GM12891 (cell line): ENCODE data around the gene MRPL44.

Experiments used
- DNase-seq: peaks from one replicate; pipeline ENCODE4 v3.0.0; 2011; ENCODE audit warnings: low spot score; ENCODE audit not compliant: insufficient read length
- FAIRE-seq: peaks from 2 replicates; lab custom pipeline; 2011; peaks lifted over from hg19 to GRCh38; lab: Jason Lieb, UNC
- PAX5 ChIP-seq: IDR thresholded peaks from 2 replicates; pipeline ENCODE4 v1.6.1; 2011; ENCODE audit warnings: low read length, moderate library complexity, mild to moderate bottlenecking; ENCODE audit not compliant: insufficient read depth, severe bottlenecking
- POLR2A ChIP-seq: IDR thresholded peaks from 2 replicates; pipeline ENCODE4 v1.6.1; 2011; ENCODE audit warnings: low read depth, low read length, control low read depth
- POLR2AphosphoS5 ChIP-seq: IDR thresholded peaks from 2 replicates; pipeline ENCODE4 v1.6.1; 2011; ENCODE audit warnings: low read depth, low read length, control low read depth
- POU2F2 ChIP-seq: IDR thresholded peaks from 2 replicates; pipeline ENCODE4 v1.6.1; 2011; ENCODE audit warnings: low read depth, mild to moderate bottlenecking, control low read depth, low read length, moderate library complexity
- SPI1 ChIP-seq: IDR thresholded peaks from 2 replicates; pipeline ENCODE4 v1.6.1; 2011; ENCODE audit warnings: low read depth, low read length, control low read depth
- TAF1 ChIP-seq: IDR thresholded peaks from 2 replicates; pipeline ENCODE4 v1.6.1; 2011; ENCODE audit warnings: low read depth, low read length, control low read depth

Gene MRPL44

GRCh38 chr2:223947711-223948205 lies 9.5 kb upstream of the MRPL44 start:
- DNase-seq (no peak), FAIRE-seq (no peak)
- TF ChIP-seq SPI1 (no peak), PAX5 (no peak), POU2F2 (no peak), POLR2AphosphoS5 (no peak), POLR2A (no peak)

GRCh38 chr2:223949241-223949840 lies 7.9 kb upstream of the MRPL44 start:
- DNase-seq (no peak), FAIRE-seq (peak; percentile 23)
- TF ChIP-seq TAF1: no peak
- TF ChIP-seq POLR2AphosphoS5: no peak
- no peak for TF ChIP-seq SPI1
- TF ChIP-seq POLR2A: no peak

GRCh38 chr2:223950448-223951347 lies 6.6 kb upstream of the MRPL44 start:
- FAIRE-seq: peak; percentile 75
- DNase-seq: no peak
- TF ChIP-seq SPI1 (peak; percentile 51), PAX5 (no peak)

- peak; percentile 90 for FAIRE-seq
- DNase-seq: no peak
- TF ChIP-seq POU2F2 (peak; percentile 71; the same call in 1 of the 2 replicates), SPI1 (no peak)
These were observed 4.8 kb upstream of the MRPL44 start for GRCh38 chr2:223952280-223952968.

- FAIRE-seq: no peak
- no peak for TF ChIP-seq PAX5
- TF ChIP-seq POU2F2: no peak
- TF ChIP-seq POLR2A: no peak
- no peak for TF ChIP-seq POLR2AphosphoS5
- no peak for TF ChIP-seq SPI1
- no peak for TF ChIP-seq TAF1
- DNase-seq: no peak
These were observed 2.9 kb upstream of the MRPL44 start for GRCh38 chr2:223954401-223954800.

GRCh38 chr2:223956300-223956699 lies 963 bp upstream of the MRPL44 start:
- FAIRE-seq (peak; percentile 59), DNase-seq (no peak)
- TF ChIP-seq POLR2AphosphoS5: no peak
- TF ChIP-seq POLR2A: no peak
- TF ChIP-seq POU2F2: no peak
- no peak for TF ChIP-seq PAX5

GRCh38 chr2:223959688-223960087 lies 2.4 kb downstream of the MRPL44 start:
- TF ChIP-seq POLR2A: no peak
- TF ChIP-seq SPI1: 0 out of 2 replicates have a peak, but pooled peaks have one; percentile 4
- no peak for TF ChIP-seq POU2F2
- FAIRE-seq (peak; percentile 5), DNase-seq (no peak)

GRCh38 chr2:223967981-223968380 lies 10.7 kb downstream of the MRPL44 start:
- DNase-seq (no peak), FAIRE-seq (no peak)
- TF ChIP-seq POU2F2 (no peak), POLR2AphosphoS5 (no peak), TAF1 (no peak), PAX5 (no peak), POLR2A (no peak), SPI1 (no peak)

- DNase-seq (no peak), FAIRE-seq (no peak)
- TF ChIP-seq TAF1 (no peak), PAX5 (no peak), SPI1 (no peak), POLR2AphosphoS5 (no peak), POLR2A (no peak), POU2F2 (no peak)
These were observed 12.1 kb downstream of the MRPL44 start for GRCh38 chr2:223969315-223969714.

GRCh38 chr2:223969856-223970255 lies 12.6 kb downstream of the MRPL44 start:
- no peak for TF ChIP-seq POLR2AphosphoS5
- no peak for TF ChIP-seq SPI1
- TF ChIP-seq POU2F2: no peak
- no peak for TF ChIP-seq PAX5
- TF ChIP-seq TAF1: no peak
- no peak for TF ChIP-seq POLR2A
- DNase-seq (no peak), FAIRE-seq (no peak)
